ENCODE measurements around the gene SLC1A7. TPM values are rescaled to one million over a fixed set of nuclear protein-coding genes. Genes with fewer than 3 reads are reported as not detected.

SLC1A7 gene
- polyA plus RNA-seq, 1 donor, result 0.41 TPM

- no peak for DNase-seq
Measured at GRCh38 chr1:53133261-53134041, 9.0 kb downstream of the SLC1A7 start.

GRCh38 chr1:53132176-53132575 is 10.3 kb downstream of the SLC1A7 start:
- DNase-seq, result no peak

GRCh38 chr1:53131590-53131938 is 10.9 kb downstream of the SLC1A7 start:
- DNase-seq, result no peak

- DNase-seq, result no peak
Measured at GRCh38 chr1:53130878-53131589, 11.4 kb downstream of the SLC1A7 start.

- DNase-seq, result no peak
Measured at GRCh38 chr1:53130598-53130877, 11.9 kb downstream of the SLC1A7 start.

- no peak for DNase-seq
Measured at GRCh38 chr1:53129891-53130597, 12.4 kb downstream of the SLC1A7 start.

- DNase-seq, result no peak
Measured at GRCh38 chr1:53128401-53128800, 14.0 kb downstream of the SLC1A7 start.

- no peak for DNase-seq
Measured at GRCh38 chr1:53127546-53127945, 14.9 kb downstream of the SLC1A7 start.

GRCh38 chr1:53126495-53126894 is 15.9 kb downstream of the SLC1A7 start:
- DNase-seq, result no peak

- no peak for DNase-seq
Measured at GRCh38 chr1:53125623-53126360, 16.6 kb downstream of the SLC1A7 start.

GRCh38 chr1:53125122-53125521 is 17.3 kb downstream of the SLC1A7 start:
- no peak for DNase-seq

- DNase-seq, result no peak
Measured at GRCh38 chr1:53123453-53124140, 18.8 kb downstream of the SLC1A7 start.

- no peak for DNase-seq
Measured at GRCh38 chr1:53122961-53123413, 19.5 kb downstream of the SLC1A7 start.

GRCh38 chr1:53122201-53122885 is 20.1 kb downstream of the SLC1A7 start:
- DNase-seq, result no peak

- DNase-seq, result peak; percentile 82
Measured at GRCh38 chr1:53121319-53122172, 20.9 kb downstream of the SLC1A7 start.

GRCh38 chr1:53120659-53121058 is 21.8 kb downstream of the SLC1A7 start:
- DNase-seq, result no peak

GRCh38 chr1:53117836-53118235 is 24.6 kb downstream of the SLC1A7 start:
- no peak for DNase-seq

- no peak for DNase-seq
Measured at GRCh38 chr1:53116933-53117600, 25.4 kb downstream of the SLC1A7 start.

- no peak for DNase-seq
Measured at GRCh38 chr1:53116307-53116810, 26.1 kb downstream of the SLC1A7 start.
